Transverse colon (tissue), 4 donors: ENCODE results near the gene CRY1. TPM values are rescaled to one million over a fixed set of nuclear protein-coding genes. Genes with fewer than 3 reads are reported as not detected.

ENCODE experiments used
- DNase-seq: peaks from one replicate; pipeline ENCODE4 v3.0.0-alpha.2; 2019
- H3K27ac ChIP-seq, 4 donors: fragments of 200-600 bp; sonication (generic); 2 replicates each; pipeline ENCODE4 v1.5.1; 2016 to 2018; ENCODE audit warnings: inconsistent platforms in 4 of 4
- H3K27me3 ChIP-seq: fragments of 200-600 bp; sonication (generic); 2 replicates; pipeline ENCODE4 v1.5.1; 2017; ENCODE audit warnings: inconsistent platforms
- H3K36me3 ChIP-seq, 4 donors: fragments of 200-600 bp; sonication (generic); 2 replicates each; pipeline ENCODE4 v1.5.1; 2017 to 2019; ENCODE audit warnings: inconsistent platforms in 4 of 4
- H3K4me1 ChIP-seq, 4 donors: fragments of 200-600 bp; sonication (generic); 2 replicates each; pipeline ENCODE4 v1.5.1; 2017 to 2020; ENCODE audit warnings: inconsistent platforms in 4 of 4
- H3K4me3 ChIP-seq, 4 donors: fragments of 200-600 bp; sonication (generic); 1 replicate in 1 of 4; 2 replicates in 3 of 4; pipeline versions ENCODE4 v1.5.1 to v1.6.1; 2017 to 2019; ENCODE audit warnings: inconsistent platforms in 4 of 4
- H3K9me3 ChIP-seq, 2 donors: fragments of 200-600 bp; sonication (generic); 2 replicates each; pipeline ENCODE4 v1.5.1; 2017 to 2019; ENCODE audit warnings: inconsistent platforms in 2 of 2
- EP300 ChIP-seq: sonication (generic); formaldehyde crosslinking; IDR thresholded peaks from one replicate; pipeline ENCODE4 v1.6.1; 2017; ENCODE audit warnings: antibody characterized with exemption, low read depth
- POLR2A ChIP-seq: fragments of 450-650 bp; IDR thresholded peaks from one replicate; pipeline ENCODE4 v1.6.1; 2016; ENCODE audit warnings: antibody characterized with exemption, mild to moderate bottlenecking, moderate library complexity
- POLR2AphosphoS5 ChIP-seq, 3 donors: sonication (generic); formaldehyde crosslinking; IDR thresholded peaks; one replicate each; pipeline ENCODE4 v1.6.1; 2016; ENCODE audit warnings: antibody characterized with exemption in 3 of 3
- WGBS, 2 donors: methylation state at CpG; one replicate each; pipeline ENCODE4 v1.1.5; 2018; ENCODE audit warnings: low coverage in 1 of 2; 5-methylcytosine and 5-hydroxymethylcytosine counted together
- in situ Hi-C, 4 donors: fragments of 200-750 bp; cut with MboI; loops; one replicate each; pipeline versions ENCODE4 v1.15.0 to v1.15.1; 2017; ENCODE audit warnings: low sequenced_read_pairs in 3 of 4, low pct_ligation_motif_present in 1 of 4, low pct_unique_long_range_greater_than_20kb in 1 of 4
- intact Hi-C: fragments of 100-400 bp; cut with DNase I; formaldehyde crosslinking; loops from one replicate; pipeline ENCODE4 v1.15.1; 2023; ENCODE audit warnings: low total_unique reads
- total RNA-seq, 4 donors: library from RNA; depleted of rRNA; stranded (reverse); fragments of >200 nt; gene quantifications; one replicate each; pipeline ENCODE4 v1.1.0, GENCODE V29; 2016
- TF ChIP-seq, protein P1 (sequence below), 5 experiments: fragments of 200-600 bp in 3 of 5; fragments of 450-650 bp in 2 of 5; sonication (generic) in 3 of 5; IDR thresholded peaks; 1 replicate in 2 of 5; 2 replicates in 3 of 5; pipeline ENCODE4 v1.5.1; 2016 to 2017; ENCODE audit warnings: antibody characterized with exemption in 5 of 5, inconsistent platforms in 3 of 5, mild to moderate bottlenecking in 2 of 5, moderate library complexity in 1 of 5

Gene CRY1
- total RNA-seq, 4 donors from 2014 or later: 10.1 to 71.8 (median 21.0) TPM

DNA sequence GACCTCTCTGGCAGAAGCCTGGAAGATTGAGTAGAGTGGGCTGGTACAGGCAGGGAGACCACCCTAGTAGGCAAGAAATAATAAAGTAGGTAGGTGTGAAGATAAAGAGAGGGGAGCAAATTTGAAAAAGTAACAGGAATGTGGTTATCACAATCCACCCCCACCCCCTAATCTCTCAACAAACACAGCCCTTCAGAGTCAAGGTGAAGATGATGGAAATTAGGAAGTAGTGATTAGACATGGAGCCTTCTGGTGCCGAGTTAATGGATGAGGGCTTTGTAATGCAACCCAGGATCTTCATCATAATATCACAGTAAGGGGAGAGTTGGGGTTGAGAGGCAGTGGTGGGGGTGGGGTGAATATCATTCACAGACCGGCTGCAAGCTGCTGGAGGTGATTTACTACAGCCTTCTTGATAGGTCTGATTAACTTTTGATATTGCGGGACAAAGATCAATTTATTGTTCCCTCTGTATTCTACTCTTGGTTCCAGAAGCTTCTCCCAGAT, 29.2 kb upstream of the CRY1 start:
- no peak overlapping the region for H3K4me3 ChIP-seq
- H3K36me3 ChIP-seq: no peaks in the 10 kb centered on the region
- 54 to 71% methylated on average over 2 to 3 of the region's 3 CpGs for WGBS, 2 donors
- TF ChIP-seq EP300: no peak
- peaks cover 0 to 7% (median 0%) of the 10 kb centered on the region in 4 donors for H3K4me1 ChIP-seq
- in situ Hi-C loops: loop anchor here in 3 of 4 donors (25.0 kb wide), 1 partner anchor 735 kb away; no protein-coding TSS in a partner anchor
- H3K9me3 ChIP-seq: no peaks in the 10 kb centered on the region
- intact Hi-C loops: no loop called here
- H3K27ac ChIP-seq: no peak overlapping the region
- no peak for DNase-seq
- peaks cover 18% of the 10 kb centered on the region for H3K27me3 ChIP-seq

DNA sequence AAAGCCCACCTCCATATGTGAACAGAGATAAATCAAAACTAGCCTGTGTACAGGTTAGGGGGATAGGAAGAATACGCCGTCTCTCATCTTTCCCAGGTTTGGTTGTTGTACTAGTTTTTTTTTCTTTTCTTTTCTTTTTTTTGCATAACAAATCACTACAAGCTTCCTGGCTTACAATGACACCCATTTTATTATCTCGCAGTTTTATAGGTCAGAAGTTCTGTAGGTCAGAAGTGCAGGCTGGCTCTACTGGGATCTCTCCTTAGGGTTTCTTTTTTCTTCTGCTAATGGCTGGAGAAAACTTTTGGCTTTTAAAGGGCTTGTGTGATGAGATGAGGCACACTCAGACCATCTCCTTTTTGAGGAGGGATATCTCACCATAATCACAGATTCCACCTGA, 25.7 kb upstream of the CRY1 start:
- Histone ChIP-seq H3K4me1 (peaks cover 0 to 7% (median 0%) of the 10 kb centered on the region in 4 donors), H3K27ac (peak overlapping the region in 2 of 4 donors; percentile 24 to 33), H3K9me3 (no peaks in the 10 kb centered on the region), H3K27me3 (peaks cover 18% of the 10 kb centered on the region), H3K4me3 (no peak overlapping the region), H3K36me3 (no peaks in the 10 kb centered on the region)
- intact Hi-C loops (no loop called here), in situ Hi-C loops (loop anchor here in 3 of 4 donors (25.0 kb wide), 1 partner anchor 732 kb away; no protein-coding TSS in a partner anchor)
- TF ChIP-seq EP300 (no peak), POLR2A (no peak), POLR2AphosphoS5 (IDR thresholded peaks at IDR 0.05) (no peak)
- TF ChIP-seq, protein P1, sequence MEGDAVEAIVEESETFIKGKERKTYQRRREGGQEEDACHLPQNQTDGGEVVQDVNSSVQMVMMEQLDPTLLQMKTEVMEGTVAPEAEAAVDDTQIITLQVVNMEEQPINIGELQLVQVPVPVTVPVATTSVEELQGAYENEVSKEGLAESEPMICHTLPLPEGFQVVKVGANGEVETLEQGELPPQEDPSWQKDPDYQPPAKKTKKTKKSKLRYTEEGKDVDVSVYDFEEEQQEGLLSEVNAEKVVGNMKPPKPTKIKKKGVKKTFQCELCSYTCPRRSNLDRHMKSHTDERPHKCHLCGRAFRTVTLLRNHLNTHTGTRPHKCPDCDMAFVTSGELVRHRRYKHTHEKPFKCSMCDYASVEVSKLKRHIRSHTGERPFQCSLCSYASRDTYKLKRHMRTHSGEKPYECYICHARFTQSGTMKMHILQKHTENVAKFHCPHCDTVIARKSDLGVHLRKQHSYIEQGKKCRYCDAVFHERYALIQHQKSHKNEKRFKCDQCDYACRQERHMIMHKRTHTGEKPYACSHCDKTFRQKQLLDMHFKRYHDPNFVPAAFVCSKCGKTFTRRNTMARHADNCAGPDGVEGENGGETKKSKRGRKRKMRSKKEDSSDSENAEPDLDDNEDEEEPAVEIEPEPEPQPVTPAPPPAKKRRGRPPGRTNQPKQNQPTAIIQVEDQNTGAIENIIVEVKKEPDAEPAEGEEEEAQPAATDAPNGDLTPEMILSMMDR (IDR thresholded peaks at IDR 0.05): no peak
- 30 to 55% methylated on average over 2 to 3 of the region's 3 CpGs for WGBS, 2 donors
- no peak for DNase-seq

DNA sequence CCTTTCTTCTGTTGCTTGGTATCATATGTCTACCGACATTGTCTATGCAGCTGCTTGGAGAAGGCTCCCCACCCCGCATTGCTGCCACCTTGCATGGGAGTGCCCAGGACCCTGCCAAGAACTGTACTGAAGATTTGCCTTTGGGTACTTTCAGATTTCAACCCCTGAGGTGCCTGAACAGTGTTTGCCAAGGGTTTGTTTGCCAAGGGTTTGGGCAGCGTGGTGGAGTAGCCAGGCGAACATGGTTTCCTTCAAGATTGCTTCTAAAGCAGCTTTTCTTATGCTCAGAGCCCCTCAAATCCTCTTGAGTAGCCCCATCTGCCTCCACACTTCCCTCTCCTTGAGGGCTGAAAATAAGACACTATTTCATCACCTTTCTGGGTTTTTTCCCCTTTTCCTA, 25.3 kb upstream of the CRY1 start:
- in situ Hi-C loops (loop anchor here in 3 of 4 donors (25.0 kb wide), 1 partner anchor 731 kb away; no protein-coding TSS in a partner anchor), intact Hi-C loops (no loop called here)
- Histone ChIP-seq H3K27ac (peak overlapping the region in 2 of 4 donors; percentile 24 to 33), H3K4me3 (no peak overlapping the region), H3K36me3 (no peaks in the 10 kb centered on the region), H3K27me3 (peaks cover 18% of the 10 kb centered on the region), H3K4me1 (peaks cover 0 to 7% (median 0%) of the 10 kb centered on the region in 4 donors), H3K9me3 (no peaks in the 10 kb centered on the region)
- TF ChIP-seq POLR2AphosphoS5 (IDR thresholded peaks at IDR 0.05) (no peak), EP300 (no peak), POLR2A (no peak)
- TF ChIP-seq, protein P1 (IDR thresholded peaks at IDR 0.05): no peak
- no peak for DNase-seq
- 53 to 73% methylated on average over 2 to 4 of the region's 4 CpGs for WGBS, 2 donors

DNA sequence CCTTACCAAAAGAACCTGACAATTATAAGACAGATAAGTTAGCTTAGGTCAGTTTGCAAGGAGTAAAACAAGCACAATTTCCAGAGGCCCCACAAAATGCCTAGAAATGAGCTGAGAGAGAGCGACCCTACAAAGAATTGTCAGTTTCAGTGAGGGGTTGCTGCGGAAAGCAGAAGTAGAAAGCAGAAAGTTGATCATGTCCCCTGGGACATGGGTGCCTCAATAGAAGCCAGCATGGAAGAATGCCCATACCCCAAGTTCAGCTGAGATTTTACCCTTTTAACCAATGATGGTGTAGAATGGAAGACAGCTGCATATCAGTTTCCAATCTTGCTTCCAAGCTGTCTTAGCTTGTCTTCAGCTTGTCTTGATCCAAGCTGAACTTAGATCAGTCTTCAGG, 21.8 kb upstream of the CRY1 start:
- 79 to 100% methylated on average over 1 to 2 of the region's 2 CpGs for WGBS, 2 donors
- intact Hi-C loops (no loop called here), in situ Hi-C loops (loop anchor here in 3 of 4 donors (25.0 kb wide), 1 partner anchor 728 kb away; no protein-coding TSS in a partner anchor)
- TF ChIP-seq EP300 (no peak), POLR2AphosphoS5 (IDR thresholded peaks at IDR 0.05) (no peak), POLR2A (no peak)
- TF ChIP-seq, protein P1 (IDR thresholded peaks at IDR 0.05): no peak
- Histone ChIP-seq H3K4me3 (no peak overlapping the region), H3K27me3 (no peaks in the 10 kb centered on the region), H3K27ac (no peak overlapping the region), H3K4me1 (peaks cover 0 to 7% (median 3%) of the 10 kb centered on the region in 4 donors), H3K36me3 (no peaks in the 10 kb centered on the region), H3K9me3 (no peaks in the 10 kb centered on the region)
- no peak for DNase-seq
